HG02798 (cell line): ENCODE results near the gene SRCAP.

Source experiments
- ATAC-seq: cut with Tn5 transposase; IDR thresholded peaks from one replicate; pipeline ENCODE4 v1.9.1; 2021; ENCODE audit warnings: mild to moderate bottlenecking; ENCODE audit not compliant: unreplicated experiment, poor library complexity

Gene SRCAP

GRCh38 chr16:30786115-30786935 lies 87.4 kb downstream of the SRCAP start:
- ATAC-seq = no peak

GRCh38 chr16:30786936-30787612 lies 88.1 kb downstream of the SRCAP start, which contains the start of gene ZNF629:
ZNF629 (minus strand) TSS chr16:30787205; CDS start chr16:30784482, 2,723 bp downstream.
- no peak for ATAC-seq

- ATAC-seq = no peak
These were observed 88.8 kb downstream of the SRCAP start for GRCh38 chr16:30787613-30788378.
